HEK293 (cell line): ENCODE results near the gene DIP2C.

Experiments
- CTCF ChIA-PET: fragments of 350-600 bp; formaldehyde crosslinking; extraction: SDS; loops from one replicate; lab custom pipeline; 2021; ENCODE audit warnings: antibody characterized with exemption; lab: Yijun Ruan, JAX
- POLR2A ChIA-PET: fragments of 300-600 bp; formaldehyde crosslinking; extraction: SDS; loops from one replicate; lab custom pipeline; 2020; ENCODE audit warnings: antibody characterized with exemption, inconsistent platforms; lab: Yijun Ruan, JAX
- H3K27ac ChIP-seq: fragments of 200-500 bp; sonication (Bioruptor generic); 2 replicates; pipeline ENCODE4 v1.5.1; 2014; ENCODE audit warnings: low read depth, low read length, control low read depth, inconsistent platforms; ENCODE audit errors: extremely low read depth
- H3K36me3 ChIP-seq, 2 experiments: fragments of 200-500 bp in 1 of 2; sonication (Bioruptor generic) in 1 of 2; 1 replicate in 1 of 2; 2 replicates in 1 of 2; pipeline ENCODE4 v1.5.1; 2014 to 2017; ENCODE audit warnings: inconsistent platforms in 2 of 2, low read length in 2 of 2; ENCODE audit not compliant: control insufficient read depth in 2 of 2, insufficient read depth in 1 of 2
- H3K4me1 ChIP-seq: fragments of 200-500 bp; sonication (Bioruptor generic); 2 replicates; pipeline ENCODE4 v1.5.1; 2014; ENCODE audit warnings: mild to moderate bottlenecking, low read length, inconsistent platforms; ENCODE audit not compliant: control insufficient read depth, insufficient read depth
- H3K4me3 ChIP-seq: 2 replicates; pipeline ENCODE4 v1.5.1; 2011; ENCODE audit warnings: low read depth, mild to moderate bottlenecking, control low read depth, low read length, moderate library complexity
- H3K9me3 ChIP-seq: fragments of 200-500 bp; sonication (Bioruptor generic); 2 replicates; pipeline ENCODE4 v1.5.1; 2014; ENCODE audit warnings: low read depth, low read length, inconsistent platforms; ENCODE audit not compliant: control insufficient read depth, insufficient read depth
- CTCF ChIP-seq: fragments of 450-650 bp; formaldehyde crosslinking; IDR thresholded peaks from 2 replicates; pipeline ENCODE4 v1.5.1; 2016; ENCODE audit warnings: missing biosample characterization, missing genetic modification characterization
- EGR2 ChIP-seq: fragments of 450-650 bp; formaldehyde crosslinking; IDR thresholded peaks from 2 replicates; pipeline ENCODE4 v1.5.1; 2016; ENCODE audit warnings: low read depth, missing biosample characterization, missing genetic modification characterization
- GLI2 ChIP-seq: fragments of 450-650 bp; formaldehyde crosslinking; IDR thresholded peaks from 2 replicates; pipeline ENCODE4; 2017; ENCODE audit warnings: missing biosample characterization, missing genetic modification characterization, low read depth, borderline replicate concordance
- GLIS1 ChIP-seq: fragments of 450-650 bp; formaldehyde crosslinking; IDR thresholded peaks from 2 replicates; pipeline ENCODE4 v1.5.1; 2016; ENCODE audit warnings: missing biosample characterization, missing genetic modification characterization
- HOXA7 ChIP-seq: sonication (generic); formaldehyde crosslinking; IDR thresholded peaks from 2 replicates; pipeline ENCODE4 v1.8.1; 2022; ENCODE audit warnings: missing genetic modification reagents, borderline replicate concordance
- YY1 ChIP-seq: fragments of 450-650 bp; formaldehyde crosslinking; IDR thresholded peaks from 2 replicates; pipeline ENCODE4 v1.5.1; 2018; ENCODE audit warnings: missing biosample characterization, missing genetic modification characterization
- ZFHX2 ChIP-seq: fragments of 450-650 bp; formaldehyde crosslinking; conservative IDR thresholded peaks from 2 replicates; pipeline ENCODE4 v1.5.1; 2016; ENCODE audit warnings: missing biosample characterization, missing genetic modification characterization
- ZIC2 ChIP-seq: fragments of 450-650 bp; formaldehyde crosslinking; IDR thresholded peaks from 2 replicates; pipeline ENCODE4 v1.5.1; 2016; ENCODE audit warnings: missing biosample characterization, missing genetic modification characterization
- ZNF155 ChIP-seq: fragments of 450-650 bp; formaldehyde crosslinking; IDR thresholded peaks from 2 replicates; pipeline ENCODE4 v1.5.1; 2016; ENCODE audit warnings: missing biosample characterization, missing genetic modification characterization
- ZNF211 ChIP-seq: fragments of 450-650 bp; formaldehyde crosslinking; IDR thresholded peaks from 2 replicates; pipeline ENCODE4 v1.5.1; 2016; ENCODE audit warnings: low read depth, missing biosample characterization, missing genetic modification characterization
- ZNF24 ChIP-seq: fragments of 450-650 bp; formaldehyde crosslinking; IDR thresholded peaks from 2 replicates; pipeline ENCODE4 v1.5.1; 2016; ENCODE audit warnings: missing biosample characterization, missing genetic modification characterization
- ZNF423 ChIP-seq: fragments of 450-650 bp; formaldehyde crosslinking; IDR thresholded peaks from 2 replicates; pipeline ENCODE4 v1.5.1; 2016; ENCODE audit warnings: missing biosample characterization, missing genetic modification characterization
- ZNF473 ChIP-seq: fragments of 450-650 bp; formaldehyde crosslinking; IDR thresholded peaks from 2 replicates; pipeline ENCODE4 v1.5.1; 2017; ENCODE audit warnings: missing biosample characterization, missing genetic modification characterization
- ZNF600 ChIP-seq: fragments of 450-650 bp; formaldehyde crosslinking; IDR thresholded peaks from 2 replicates; pipeline ENCODE4 v1.5.1; 2016; ENCODE audit warnings: missing biosample characterization, missing genetic modification characterization
- TF ChIP-seq, protein P1 (sequence below): fragments of 450-650 bp; formaldehyde crosslinking; conservative IDR thresholded peaks from 2 replicates; pipeline ENCODE4 v1.5.1; 2016; ENCODE audit warnings: low read depth, missing biosample characterization, missing genetic modification characterization
- TF ChIP-seq, protein P2 (sequence below): fragments of 450-650 bp; formaldehyde crosslinking; IDR thresholded peaks from 2 replicates; pipeline ENCODE4 v1.5.1; 2016; ENCODE audit warnings: missing biosample characterization, missing genetic modification characterization
- TF ChIP-seq, protein P3 (sequence below): fragments of 450-650 bp; formaldehyde crosslinking; IDR thresholded peaks from 2 replicates; pipeline ENCODE4 v1.5.1; 2017; ENCODE audit warnings: missing biosample characterization, missing genetic modification characterization
- TF ChIP-seq, protein P4 (sequence below): fragments of 450-650 bp; formaldehyde crosslinking; conservative IDR thresholded peaks from 2 replicates; pipeline ENCODE4 v1.5.1; 2016; ENCODE audit warnings: low read depth, missing biosample characterization, missing genetic modification characterization

Gene DIP2C

GRCh38 chr10:392705-393037 lies 296.8 kb downstream of the DIP2C start:
- peaks cover 0 to 19% of the 10 kb centered on the region in 2 experiments; a peak in 1 of 3 replicates for H3K36me3 ChIP-seq
- no peak overlapping the region for H3K27ac ChIP-seq
- TF ChIP-seq, protein P1, sequence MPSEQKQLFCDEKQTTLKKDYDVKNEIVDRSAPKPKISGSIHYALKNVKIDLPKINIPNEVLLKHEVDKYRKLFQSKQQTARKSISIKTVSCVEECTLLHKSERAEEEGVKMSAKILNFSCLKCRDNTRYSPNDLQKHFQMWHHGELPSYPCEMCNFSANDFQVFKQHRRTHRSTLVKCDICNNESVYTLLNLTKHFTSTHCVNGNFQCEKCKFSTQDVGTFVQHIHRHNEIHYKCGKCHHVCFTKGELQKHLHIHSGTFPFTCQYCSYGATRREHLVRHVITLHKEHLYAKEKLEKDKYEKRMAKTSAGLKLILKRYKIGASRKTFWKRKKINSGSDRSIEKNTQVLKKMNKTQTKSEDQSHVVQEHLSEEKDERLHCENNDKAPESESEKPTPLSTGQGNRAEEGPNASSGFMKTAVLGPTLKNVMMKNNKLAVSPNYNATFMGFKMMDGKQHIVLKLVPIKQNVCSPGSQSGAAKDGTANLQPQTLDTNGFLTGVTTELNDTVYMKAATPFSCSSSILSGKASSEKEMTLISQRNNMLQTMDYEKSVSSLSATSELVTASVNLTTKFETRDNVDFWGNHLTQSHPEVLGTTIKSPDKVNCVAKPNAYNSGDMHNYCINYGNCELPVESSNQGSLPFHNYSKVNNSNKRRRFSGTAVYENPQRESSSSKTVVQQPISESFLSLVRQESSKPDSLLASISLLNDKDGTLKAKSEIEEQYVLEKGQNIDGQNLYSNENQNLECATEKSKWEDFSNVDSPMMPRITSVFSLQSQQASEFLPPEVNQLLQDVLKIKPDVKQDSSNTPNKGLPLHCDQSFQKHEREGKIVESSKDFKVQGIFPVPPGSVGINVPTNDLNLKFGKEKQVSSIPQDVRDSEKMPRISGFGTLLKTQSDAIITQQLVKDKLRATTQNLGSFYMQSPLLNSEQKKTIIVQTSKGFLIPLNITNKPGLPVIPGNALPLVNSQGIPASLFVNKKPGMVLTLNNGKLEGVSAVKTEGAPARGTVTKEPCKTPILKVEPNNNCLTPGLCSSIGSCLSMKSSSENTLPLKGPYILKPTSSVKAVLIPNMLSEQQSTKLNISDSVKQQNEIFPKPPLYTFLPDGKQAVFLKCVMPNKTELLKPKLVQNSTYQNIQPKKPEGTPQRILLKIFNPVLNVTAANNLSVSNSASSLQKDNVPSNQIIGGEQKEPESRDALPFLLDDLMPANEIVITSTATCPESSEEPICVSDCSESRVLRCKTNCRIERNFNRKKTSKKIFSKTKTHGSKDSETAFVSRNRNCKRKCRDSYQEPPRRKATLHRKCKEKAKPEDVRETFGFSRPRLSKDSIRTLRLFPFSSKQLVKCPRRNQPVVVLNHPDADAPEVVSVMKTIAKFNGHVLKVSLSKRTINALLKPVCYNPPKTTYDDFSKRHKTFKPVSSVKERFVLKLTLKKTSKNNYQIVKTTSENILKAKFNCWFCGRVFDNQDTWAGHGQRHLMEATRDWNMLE (tag by site-specific recombination), result no peak
- no peak for TF ChIP-seq HOXA7 (CRISPR knock-in tag)
- no peak for TF ChIP-seq ZNF24 (tag by site-specific recombination)
- no peak for TF ChIP-seq YY1 (tag by site-specific recombination)
- no peak for TF ChIP-seq ZNF473 (tag by site-specific recombination)
- no peak for TF ChIP-seq ZNF211 (tag by site-specific recombination)
- TF ChIP-seq, protein P2, sequence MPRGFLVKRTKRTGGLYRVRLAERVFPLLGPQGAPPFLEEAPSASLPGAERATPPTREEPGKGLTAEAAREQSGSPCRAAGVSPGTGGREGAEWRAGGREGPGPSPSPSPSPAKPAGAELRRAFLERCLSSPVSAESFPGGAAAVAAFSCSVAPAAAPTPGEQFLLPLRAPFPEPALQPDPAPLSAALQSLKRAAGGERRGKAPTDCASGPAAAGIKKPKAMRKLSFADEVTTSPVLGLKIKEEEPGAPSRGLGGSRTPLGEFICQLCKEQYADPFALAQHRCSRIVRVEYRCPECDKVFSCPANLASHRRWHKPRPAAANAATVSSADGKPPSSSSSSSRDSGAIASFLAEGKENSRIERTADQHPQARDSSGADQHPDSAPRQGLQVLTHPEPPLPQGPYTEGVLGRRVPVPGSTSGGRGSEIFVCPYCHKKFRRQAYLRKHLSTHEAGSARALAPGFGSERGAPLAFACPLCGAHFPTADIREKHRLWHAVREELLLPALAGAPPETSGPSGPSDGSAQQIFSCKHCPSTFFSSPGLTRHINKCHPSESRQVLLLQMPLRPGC (tag by site-specific recombination), result no peak
- no peak for TF ChIP-seq ZNF423 (tag by site-specific recombination)
- TF ChIP-seq ZNF155 (tag by site-specific recombination), result no peak
- TF ChIP-seq ZNF600, result no peak
- peak; percentile 73 for TF ChIP-seq ZFHX2 (tag by site-specific recombination)
- no peak for TF ChIP-seq GLIS1
- TF ChIP-seq EGR2 (tag by site-specific recombination), result peak; percentile 67
- TF ChIP-seq, protein P3, sequence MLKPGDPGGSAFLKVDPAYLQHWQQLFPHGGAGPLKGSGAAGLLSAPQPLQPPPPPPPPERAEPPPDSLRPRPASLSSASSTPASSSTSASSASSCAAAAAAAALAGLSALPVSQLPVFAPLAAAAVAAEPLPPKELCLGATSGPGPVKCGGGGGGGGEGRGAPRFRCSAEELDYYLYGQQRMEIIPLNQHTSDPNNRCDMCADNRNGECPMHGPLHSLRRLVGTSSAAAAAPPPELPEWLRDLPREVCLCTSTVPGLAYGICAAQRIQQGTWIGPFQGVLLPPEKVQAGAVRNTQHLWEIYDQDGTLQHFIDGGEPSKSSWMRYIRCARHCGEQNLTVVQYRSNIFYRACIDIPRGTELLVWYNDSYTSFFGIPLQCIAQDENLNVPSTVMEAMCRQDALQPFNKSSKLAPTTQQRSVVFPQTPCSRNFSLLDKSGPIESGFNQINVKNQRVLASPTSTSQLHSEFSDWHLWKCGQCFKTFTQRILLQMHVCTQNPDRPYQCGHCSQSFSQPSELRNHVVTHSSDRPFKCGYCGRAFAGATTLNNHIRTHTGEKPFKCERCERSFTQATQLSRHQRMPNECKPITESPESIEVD (tag by site-specific recombination), result no peak
- TF ChIP-seq, protein P4, sequence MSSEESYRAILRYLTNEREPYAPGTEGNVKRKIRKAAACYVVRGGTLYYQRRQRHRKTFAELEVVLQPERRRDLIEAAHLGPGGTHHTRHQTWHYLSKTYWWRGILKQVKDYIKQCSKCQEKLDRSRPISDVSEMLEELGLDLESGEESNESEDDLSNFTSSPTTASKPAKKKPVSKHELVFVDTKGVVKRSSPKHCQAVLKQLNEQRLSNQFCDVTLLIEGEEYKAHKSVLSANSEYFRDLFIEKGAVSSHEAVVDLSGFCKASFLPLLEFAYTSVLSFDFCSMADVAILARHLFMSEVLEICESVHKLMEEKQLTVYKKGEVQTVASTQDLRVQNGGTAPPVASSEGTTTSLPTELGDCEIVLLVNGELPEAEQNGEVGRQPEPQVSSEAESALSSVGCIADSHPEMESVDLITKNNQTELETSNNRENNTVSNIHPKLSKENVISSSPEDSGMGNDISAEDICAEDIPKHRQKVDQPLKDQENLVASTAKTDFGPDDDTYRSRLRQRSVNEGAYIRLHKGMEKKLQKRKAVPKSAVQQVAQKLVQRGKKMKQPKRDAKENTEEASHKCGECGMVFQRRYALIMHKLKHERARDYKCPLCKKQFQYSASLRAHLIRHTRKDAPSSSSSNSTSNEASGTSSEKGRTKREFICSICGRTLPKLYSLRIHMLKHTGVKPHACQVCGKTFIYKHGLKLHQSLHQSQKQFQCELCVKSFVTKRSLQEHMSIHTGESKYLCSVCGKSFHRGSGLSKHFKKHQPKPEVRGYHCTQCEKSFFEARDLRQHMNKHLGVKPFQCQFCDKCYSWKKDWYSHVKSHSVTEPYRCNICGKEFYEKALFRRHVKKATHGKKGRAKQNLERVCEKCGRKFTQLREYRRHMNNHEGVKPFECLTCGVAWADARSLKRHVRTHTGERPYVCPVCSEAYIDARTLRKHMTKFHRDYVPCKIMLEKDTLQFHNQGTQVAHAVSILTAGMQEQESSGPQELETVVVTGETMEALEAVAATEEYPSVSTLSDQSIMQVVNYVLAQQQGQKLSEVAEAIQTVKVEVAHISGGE (tag by site-specific recombination), result no peak
- no peak for TF ChIP-seq CTCF (tag by site-specific recombination)
- TF ChIP-seq GLI2 (tag by site-specific recombination), result no peak
- TF ChIP-seq ZIC2 (tag by site-specific recombination), result no peak
- CTCF ChIA-PET, result no interaction called here
- no peaks in the 10 kb centered on the region for H3K9me3 ChIP-seq
- POLR2A ChIA-PET, result no interaction called here
- H3K4me1 ChIP-seq, result no peaks in the 10 kb centered on the region
- H3K4me3 ChIP-seq, result no peak overlapping the region
